ENCODE measurements around the gene FOXB1. TPM values are rescaled to one million over a fixed set of nuclear protein-coding genes. Genes with fewer than 3 reads are reported as not detected.

The FOXB1 gene
- polyA plus RNA-seq, 1 donor from 2014 or later: not detected

GRCh38 chr15:60020736-60021135, 16.6 kb downstream of the FOXB1 start:
- H3K36me3 ChIP-seq (ENCODE audit: insufficient read depth, low read length): no peaks in the 10 kb centered on the region
- no peaks in the 10 kb centered on the region for H3K27me3 ChIP-seq (ENCODE audit: insufficient read depth, low read depth, low read length)
- no peaks in the 10 kb centered on the region for H3K9me3 ChIP-seq (ENCODE audit: low read length)
- no peaks in the 10 kb centered on the region for H4K20me1 ChIP-seq (ENCODE audit: insufficient read depth)
- no peak overlapping the region for H3K27ac ChIP-seq (ENCODE audit: low read length)
- no peaks in the 10 kb centered on the region for H3K9me2 ChIP-seq (ENCODE audit: insufficient read depth, low read length)
- H2AFZ ChIP-seq (ENCODE audit: low read depth, low read length): no peak overlapping the region
- TF ChIP-seq RAD21 (conservative IDR thresholded peaks at IDR 0.05) (no peak), CTCF (IDR thresholded peaks at IDR 0.05; ENCODE audit: poor library complexity, severe bottlenecking) (no peak), TAF1 (IDR thresholded peaks at IDR 0.05; ENCODE audit: low read depth) (no peak), EZH2 (IDR thresholded peaks at IDR 0.05; ENCODE audit: borderline replicate concordance, insufficient read depth, low read length, poor library complexity, severe bottlenecking) (no peak), REST (IDR thresholded peaks at IDR 0.05; ENCODE audit: borderline replicate concordance) (no peak), MXI1 (conservative IDR thresholded peaks at IDR 0.05; ENCODE audit: poor library complexity, severe bottlenecking) (no peak), POLR2AphosphoS5 (IDR thresholded peaks at IDR 0.05) (no peak), SMC3 (conservative IDR thresholded peaks at IDR 0.05; ENCODE audit: poor library complexity) (no peak), EP300 (conservative IDR thresholded peaks at IDR 0.05; ENCODE audit: poor library complexity, severe bottlenecking) (no peak)
- H3K4me3 ChIP-seq (ENCODE audit: low read length): no peak overlapping the region
- H3K9ac ChIP-seq (ENCODE audit: low read length): no peak overlapping the region
- no peak overlapping the region for H3K4me2 ChIP-seq (ENCODE audit: low read length)
- no peaks in the 10 kb centered on the region for H3F3A ChIP-seq (ENCODE audit: insufficient read depth, low read length, poor library complexity, severe bottlenecking)
- H3K79me2 ChIP-seq (replicated peaks; ENCODE audit: insufficient read depth, low read length): no peaks in the 10 kb centered on the region

GRCh38 chr15:60021589-60022378, 17.7 kb downstream of the FOXB1 start:
- no peaks in the 10 kb centered on the region for H3F3A ChIP-seq (ENCODE audit: insufficient read depth, low read length, poor library complexity, severe bottlenecking)
- H3K9ac ChIP-seq (ENCODE audit: low read length): no peak overlapping the region
- H4K20me1 ChIP-seq (ENCODE audit: insufficient read depth): no peaks in the 10 kb centered on the region
- H3K9me2 ChIP-seq (ENCODE audit: insufficient read depth, low read length): no peaks in the 10 kb centered on the region
- H3K4me3 ChIP-seq (ENCODE audit: low read length): no peak overlapping the region
- H3K4me2 ChIP-seq (ENCODE audit: low read length): no peak overlapping the region
- H3K9me3 ChIP-seq (ENCODE audit: low read length): no peaks in the 10 kb centered on the region
- TF ChIP-seq RAD21 (conservative IDR thresholded peaks at IDR 0.05) (no peak), MXI1 (conservative IDR thresholded peaks at IDR 0.05; ENCODE audit: poor library complexity, severe bottlenecking) (no peak), EZH2 (IDR thresholded peaks at IDR 0.05; ENCODE audit: borderline replicate concordance, insufficient read depth, low read length, poor library complexity, severe bottlenecking) (no peak), REST (IDR thresholded peaks at IDR 0.05; ENCODE audit: borderline replicate concordance) (no peak)
- H3K27ac ChIP-seq (ENCODE audit: low read length): no peak overlapping the region
- no peaks in the 10 kb centered on the region for H3K27me3 ChIP-seq (ENCODE audit: insufficient read depth, low read depth, low read length)
- no peaks in the 10 kb centered on the region for H3K36me3 ChIP-seq (ENCODE audit: insufficient read depth, low read length)
- H2AFZ ChIP-seq (ENCODE audit: low read depth, low read length): no peak overlapping the region
- H3K79me2 ChIP-seq (replicated peaks; ENCODE audit: insufficient read depth, low read length): no peaks in the 10 kb centered on the region
